Muscle of arm (tissue), 12 donors: ENCODE measurements around the gene TRIM65. TPM values are rescaled to one million over a fixed set of nuclear protein-coding genes. Genes with fewer than 3 reads are reported as not detected.
A peak's percentile ranks its signal among the peaks of the same experiment; 100 is the strongest.
"Not testable (repeated sequence)": the region's sequence is repeated elsewhere in the genome, so short reads cannot be mapped to it uniquely, and the experiment has no call there.

Experiments used
- DNase-seq: peaks from one replicate; pipeline ENCODE4 v3.0.0-alpha.2; 2013
- polyA plus RNA-seq, 12 donors: library from polyadenylated mRNA; unstranded; fragments of 120-200 nt; gene quantifications; one replicate each; pipeline ENCODE4 v1.2.1, GENCODE V29; 2013; ENCODE audit not compliant: insufficient read length in 12 of 12

The TRIM65 gene
- polyA plus RNA-seq, 12 donors, result 11.9 to 19.8 (median 13.9) TPM; not detected in 1

- DNase-seq, result no peak
Observed at GRCh38 chr17:75876190-75876937, 20.4 kb downstream of the TRIM65 start.

- no peak for DNase-seq
Observed at GRCh38 chr17:75875940-75876189, 20.9 kb downstream of the TRIM65 start.

- no peak for DNase-seq
Observed at GRCh38 chr17:75875182-75875939, 21.4 kb downstream of the TRIM65 start.

GRCh38 chr17:75874323-75875181 is 22.2 kb downstream of the TRIM65 start:
- no peak for DNase-seq

GRCh38 chr17:75873587-75874322 is 23.0 kb downstream of the TRIM65 start:
- DNase-seq, result no peak

GRCh38 chr17:75872434-75873351 is 24.1 kb downstream of the TRIM65 start:
- peak; percentile 52 for DNase-seq

GRCh38 chr17:75870228-75870627 is 26.5 kb downstream of the TRIM65 start:
- not testable (repeated sequence) for DNase-seq

- peak; percentile 54 for DNase-seq
Observed at GRCh38 chr17:75869282-75870141, 27.2 kb downstream of the TRIM65 start.

GRCh38 chr17:75868730-75869281 is 27.9 kb downstream of the TRIM65 start:
- DNase-seq, result not testable (repeated sequence)

- DNase-seq, result not testable (repeated sequence)
Observed at GRCh38 chr17:75865404-75866188, 31.2 kb downstream of the TRIM65 start.

- not testable (repeated sequence) for DNase-seq
Observed at GRCh38 chr17:75864887-75865286, 31.9 kb downstream of the TRIM65 start.

- DNase-seq, result peak; percentile 75
Observed at GRCh38 chr17:75864448-75864871, 32.3 kb downstream of the TRIM65 start.

- no peak for DNase-seq
Observed at GRCh38 chr17:75861927-75862317, 34.8 kb downstream of the TRIM65 start.

- DNase-seq, result not testable (repeated sequence)
Observed at GRCh38 chr17:75859358-75859757, 37.4 kb downstream of the TRIM65 start.

GRCh38 chr17:75856062-75856756 is 40.5 kb downstream of the TRIM65 start:
- DNase-seq, result no peak

- peak; percentile 100 for DNase-seq
Observed at GRCh38 chr17:75855310-75856061, 41.3 kb downstream of the TRIM65 start, which contains the start of gene WBP2. TSS of gene WBP2 (minus strand) at chr17:75855335. CDS start at chr17:75855297, 38 bp downstream.

- DNase-seq, result no peak
Observed at GRCh38 chr17:75854881-75855309, 41.9 kb downstream of the TRIM65 start.
